HG03045 (cell line): ENCODE data around the gene TMPRSS2.

Experiments used
- ATAC-seq: cut with Tn5 transposase; IDR thresholded peaks from one replicate; pipeline ENCODE4 v1.9.1; 2021; ENCODE audit warnings: mild to moderate bottlenecking, moderate library complexity; ENCODE audit not compliant: unreplicated experiment

The TMPRSS2 gene

DNA sequence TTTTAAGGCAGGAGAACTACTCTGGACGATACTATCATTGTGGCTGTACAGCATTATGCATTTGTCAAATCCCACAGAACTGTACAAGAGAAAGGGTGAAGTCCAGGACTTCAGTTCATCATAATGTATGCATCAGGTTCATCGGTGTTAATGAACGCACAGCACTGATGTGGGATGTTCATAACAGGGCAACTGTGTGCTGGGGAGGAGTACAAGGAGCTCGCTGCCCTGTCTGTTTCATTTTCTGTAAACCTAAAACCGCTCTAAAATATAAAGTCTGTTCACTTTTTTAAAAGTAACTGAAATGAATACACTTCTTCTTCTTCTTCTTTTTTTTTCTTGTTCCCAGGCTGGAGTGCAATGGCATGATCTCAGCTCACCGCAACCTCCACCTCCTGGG, 25.0 kb downstream of the TMPRSS2 start:
- ATAC-seq, result no peak

DNA sequence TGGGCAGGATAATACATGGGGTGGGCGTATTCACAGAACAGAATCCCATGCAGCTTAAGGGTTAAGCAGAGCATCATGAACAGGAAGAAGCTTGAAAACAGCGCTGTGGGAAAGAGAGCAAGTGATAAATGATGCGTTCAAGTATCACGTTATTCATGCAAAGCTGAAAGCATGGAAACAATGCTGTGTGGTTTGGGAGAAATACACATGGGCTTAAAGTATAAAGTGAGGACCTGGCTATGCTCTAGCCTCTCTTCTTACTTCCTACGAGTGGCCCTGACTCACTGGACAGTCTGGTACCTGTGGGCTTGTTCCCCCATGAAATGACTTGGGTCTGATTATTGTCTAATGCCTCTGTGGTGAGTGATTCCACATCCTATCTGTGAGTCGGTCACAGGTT, 25.7 kb downstream of the TMPRSS2 start:
- no peak for ATAC-seq

DNA sequence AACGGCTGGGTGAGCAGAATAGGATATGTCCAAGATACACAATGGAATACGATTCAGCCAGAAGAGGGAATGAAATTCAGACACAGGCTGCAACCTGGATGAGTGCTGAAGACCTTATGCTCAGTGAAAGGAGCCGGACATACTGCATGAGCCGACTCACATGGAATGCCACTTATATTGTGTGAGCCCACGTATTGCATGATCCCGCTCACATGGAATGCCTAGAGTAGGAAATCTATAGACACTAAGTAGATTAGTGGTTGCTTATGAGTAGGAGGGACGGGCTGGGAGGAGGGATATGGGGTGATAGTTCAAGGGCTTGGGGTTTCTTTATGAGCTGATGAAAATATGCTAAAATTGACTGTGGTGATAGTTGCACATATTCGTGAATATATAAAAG, 26.8 kb downstream of the TMPRSS2 start:
- no peak for ATAC-seq

DNA sequence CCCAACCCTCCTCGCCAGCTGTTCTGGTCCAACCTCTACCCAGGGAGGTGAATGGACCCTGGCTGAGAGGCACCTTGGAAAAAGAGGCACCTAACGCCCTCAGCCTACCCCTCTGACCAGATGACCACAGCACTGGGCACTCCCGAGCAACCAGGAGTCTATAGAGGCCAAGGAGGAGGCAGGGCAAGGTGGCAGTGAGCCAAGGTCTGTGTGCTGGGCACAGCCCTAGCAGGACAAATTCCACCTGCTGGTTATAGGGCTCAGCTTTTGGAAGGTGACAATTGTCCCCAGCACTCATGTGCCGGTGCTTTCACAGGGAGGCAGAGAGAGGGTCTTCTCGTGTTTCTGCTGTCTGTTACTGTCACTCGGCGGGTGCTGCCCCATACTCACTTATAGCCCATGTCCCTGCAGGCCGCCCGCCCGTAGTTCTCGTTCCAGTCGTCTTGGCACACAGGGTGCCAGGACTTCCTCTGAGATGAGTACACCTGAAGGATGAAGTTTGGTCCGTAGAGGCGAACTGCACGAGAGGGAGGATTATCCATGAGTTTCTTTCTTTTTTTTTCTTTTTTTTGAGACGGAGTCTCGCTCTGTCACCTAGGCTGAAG, 27.8 kb downstream of the TMPRSS2 start:
- ATAC-seq, result no peak

DNA sequence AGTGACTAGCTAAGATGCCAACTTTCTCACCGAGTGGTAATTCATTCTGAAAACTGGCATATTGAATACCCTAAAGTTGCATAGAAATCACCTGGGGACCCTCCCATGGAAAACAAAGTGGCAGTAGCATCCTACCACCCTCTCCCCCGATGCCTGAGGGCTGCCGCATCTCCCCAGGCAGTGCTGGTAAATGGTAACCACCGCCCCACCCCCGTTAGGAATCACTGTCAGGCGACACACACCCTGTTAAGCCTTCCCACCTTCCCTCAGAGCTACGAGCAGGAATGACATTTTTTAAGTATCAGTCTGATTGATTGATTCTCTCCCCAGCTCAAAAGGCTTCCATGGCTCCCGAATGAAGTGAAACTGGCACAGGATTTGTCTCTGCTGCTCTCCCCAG, 28.3 kb downstream of the TMPRSS2 start:
- ATAC-seq, result no peak

DNA sequence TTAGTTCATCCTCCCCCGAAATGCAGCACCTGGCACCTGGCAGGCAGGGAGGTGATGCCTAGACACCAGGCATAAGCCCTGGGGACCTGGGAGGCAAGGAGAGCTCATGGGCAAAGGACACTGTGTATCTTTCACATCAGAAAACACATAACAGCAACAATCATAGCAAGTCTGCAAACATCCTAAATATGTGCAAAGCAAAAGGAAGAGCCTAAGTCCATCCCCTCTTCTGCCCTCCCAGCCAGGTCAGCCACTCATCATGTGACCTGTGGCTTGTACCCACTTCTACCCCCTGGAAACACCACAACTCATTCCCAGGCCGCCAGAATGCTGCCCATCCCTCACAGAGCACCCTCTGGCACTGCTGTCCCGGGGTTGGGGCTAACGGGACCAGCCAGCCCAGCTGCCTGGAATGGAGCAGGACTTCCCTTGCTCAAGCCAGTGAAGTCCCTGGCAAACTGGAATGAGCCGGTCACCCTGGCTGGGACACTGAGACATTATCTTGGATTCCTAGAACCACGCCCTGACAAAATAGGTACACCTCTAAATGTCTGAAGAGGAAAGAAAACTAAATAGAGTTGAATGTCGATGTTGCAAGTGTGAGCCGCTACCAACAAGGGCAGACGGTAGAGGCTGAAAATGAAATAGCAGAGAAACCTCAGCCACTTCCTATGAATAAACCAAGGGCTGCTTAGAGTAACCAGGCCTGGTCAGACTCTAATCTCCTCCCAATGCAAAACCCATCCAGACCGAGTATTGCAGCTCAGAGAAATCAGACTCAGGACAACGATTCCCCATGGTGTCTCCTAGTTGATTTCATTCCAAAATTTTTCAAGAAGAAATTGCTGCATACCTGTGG, 29.4 kb downstream of the TMPRSS2 start:
- ATAC-seq, result no peak

DNA sequence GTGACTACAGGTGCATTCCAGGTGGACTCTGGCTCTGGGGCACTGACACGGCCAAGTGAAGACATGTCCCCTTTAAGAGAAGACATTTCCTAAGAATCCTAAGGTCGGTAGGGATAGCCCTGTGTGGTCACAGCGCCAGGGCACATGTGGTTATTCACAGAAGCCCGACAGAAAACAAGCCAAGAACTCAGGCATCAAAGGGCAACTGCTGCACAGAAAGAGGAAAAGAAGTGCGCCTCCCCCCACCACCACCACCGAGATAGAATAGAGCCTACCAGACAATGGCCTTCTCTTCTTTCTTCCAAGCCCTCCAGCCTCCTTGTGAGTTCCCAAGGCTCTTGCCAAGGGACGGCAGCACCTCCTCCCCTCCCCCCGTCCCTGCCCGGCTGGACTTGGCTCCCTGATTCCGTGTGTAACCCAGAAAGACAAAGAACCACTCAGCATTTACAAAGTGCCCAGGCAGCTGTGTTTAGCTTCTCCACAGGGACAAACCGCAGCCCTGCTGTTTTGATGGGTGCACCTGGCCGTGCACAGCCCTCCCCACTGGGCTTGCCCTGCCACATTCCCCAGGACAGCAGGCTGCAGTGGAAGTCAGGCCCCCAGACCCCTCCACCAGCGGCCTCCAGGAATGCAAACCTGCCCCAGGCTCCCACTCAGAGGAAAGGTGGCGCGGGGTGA, 30.2 kb downstream of the TMPRSS2 start:
- ATAC-seq, result no peak

DNA sequence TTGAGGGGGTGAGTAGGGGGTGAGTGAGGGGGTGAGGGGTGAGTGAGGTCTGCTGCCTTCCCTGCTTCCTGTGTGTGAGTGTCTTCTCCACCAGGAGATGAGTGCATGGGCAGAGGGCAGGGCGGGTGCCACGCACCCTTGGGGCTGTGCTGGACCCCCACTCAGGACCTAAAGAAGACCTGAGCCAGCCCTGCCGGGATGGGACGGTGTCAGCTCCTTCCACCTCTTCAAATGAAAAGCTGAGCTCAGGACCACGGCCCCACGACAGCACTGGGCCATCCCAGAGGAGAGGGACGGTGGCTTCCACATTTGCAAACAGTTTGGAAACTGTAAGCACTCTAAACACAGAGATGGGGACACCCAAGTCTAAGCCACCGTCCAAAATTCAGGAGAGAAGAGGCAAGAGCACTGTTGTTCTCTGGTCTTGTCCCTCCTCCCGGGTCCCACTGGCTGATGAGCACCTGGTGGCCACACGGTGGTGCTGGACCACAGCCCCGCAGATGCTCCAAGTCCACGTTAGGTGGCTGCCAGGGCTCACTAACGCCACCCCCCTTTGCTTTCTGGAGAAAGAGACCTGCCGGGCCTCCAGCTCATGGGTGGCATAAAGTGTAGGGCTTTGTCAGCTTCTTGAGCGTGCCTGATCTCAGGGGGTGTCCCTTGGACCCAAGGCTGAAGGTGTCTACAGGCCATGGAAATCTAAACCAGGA, 32.1 kb downstream of the TMPRSS2 start:
- no peak for ATAC-seq

DNA sequence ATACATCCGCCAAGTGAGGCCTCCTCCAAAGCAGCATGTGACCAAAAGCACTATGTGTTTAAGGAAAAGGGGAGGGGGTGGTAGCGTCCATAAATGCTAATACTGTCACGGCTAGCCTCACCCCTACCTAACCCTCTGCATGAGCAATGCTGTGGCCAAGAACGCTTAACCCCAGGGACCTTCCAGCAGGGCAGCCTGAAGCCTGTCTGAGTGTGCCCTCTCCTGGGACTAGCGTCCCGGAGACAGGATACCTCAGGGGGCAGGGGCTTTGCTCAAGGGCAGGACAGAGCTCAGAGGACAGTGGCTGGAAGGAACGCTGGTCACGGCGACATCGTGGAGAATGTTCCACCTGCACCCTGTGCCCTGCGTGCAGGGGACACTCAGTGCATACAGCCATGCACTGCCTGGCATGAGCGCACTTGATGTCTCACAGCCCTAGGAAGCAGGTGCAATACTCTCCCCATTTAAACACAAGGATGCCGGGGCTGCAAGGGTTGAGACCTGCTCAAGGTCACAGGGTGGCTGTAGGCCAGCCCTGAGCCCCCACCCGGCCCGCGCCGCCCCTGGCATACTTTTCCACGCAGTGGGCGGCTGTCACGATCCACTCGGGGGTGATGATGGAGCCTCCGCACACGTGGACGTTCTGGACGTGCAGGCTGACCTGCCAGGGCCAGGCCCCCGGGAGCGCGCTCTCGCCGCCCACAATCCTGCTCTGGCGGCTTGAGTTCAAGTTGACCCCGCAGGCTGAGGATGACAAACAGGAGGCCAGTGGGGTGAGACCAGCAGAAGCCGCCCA, 35.0 kb downstream of the TMPRSS2 start:
- no peak for ATAC-seq

DNA sequence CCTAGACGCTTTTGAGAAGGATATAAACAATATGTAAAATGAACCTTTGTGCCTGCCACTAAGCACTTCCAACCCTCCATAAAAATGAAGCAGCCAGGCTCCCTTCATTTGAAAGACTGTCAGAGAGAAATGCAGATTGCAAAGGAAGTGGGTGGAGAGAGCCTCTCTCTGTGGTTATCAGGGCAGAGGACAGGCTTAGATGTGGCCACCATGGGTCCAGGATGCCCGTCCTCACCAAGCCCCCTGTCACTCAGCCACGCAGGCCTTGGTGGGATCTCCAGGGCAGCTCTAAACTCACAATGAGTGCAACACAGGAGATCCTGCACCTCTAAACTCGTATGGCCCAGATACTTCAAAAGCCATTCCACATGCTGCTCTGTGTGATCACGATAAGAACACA, 37.9 kb downstream of the TMPRSS2 start:
- ATAC-seq, result no peak

DNA sequence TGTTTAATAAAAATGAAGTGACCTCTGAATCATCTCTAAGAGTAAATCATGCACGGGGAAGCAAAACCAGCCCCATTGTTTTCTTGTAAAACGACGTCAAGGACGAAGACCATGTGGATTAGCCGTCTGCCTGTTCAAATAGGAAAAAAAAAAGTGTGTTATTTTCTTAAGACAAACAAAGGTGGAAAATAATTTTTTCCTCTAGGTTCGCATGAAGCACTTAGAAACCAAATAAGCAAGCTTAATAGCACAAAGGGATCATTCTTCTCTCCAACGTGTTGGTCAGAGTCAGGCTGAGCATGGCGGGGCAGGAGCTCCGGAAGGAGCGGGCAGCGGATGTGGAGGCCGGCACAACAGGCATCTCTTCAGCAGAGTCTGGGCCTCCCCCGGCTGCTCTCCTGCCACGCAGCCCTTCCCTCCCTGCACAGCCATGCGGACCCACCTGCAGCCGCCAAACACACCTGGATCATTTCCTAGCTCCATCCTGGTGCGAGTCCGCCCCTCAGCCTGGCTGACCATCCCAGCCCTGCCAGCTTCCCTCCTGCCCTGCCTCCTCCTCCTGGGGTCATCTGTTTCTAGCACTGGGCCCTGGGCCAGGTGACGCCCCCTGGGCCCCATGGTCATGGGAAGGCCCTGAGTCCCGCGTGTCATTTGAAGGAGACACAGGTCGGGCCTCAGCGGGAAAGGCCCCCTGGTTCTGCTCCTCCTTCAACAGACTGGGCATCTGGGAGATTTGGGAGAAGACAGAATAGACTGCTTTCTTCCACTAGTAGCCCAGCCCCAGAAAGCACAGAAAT, 41.7 kb downstream of the TMPRSS2 start:
- no peak for ATAC-seq

DNA sequence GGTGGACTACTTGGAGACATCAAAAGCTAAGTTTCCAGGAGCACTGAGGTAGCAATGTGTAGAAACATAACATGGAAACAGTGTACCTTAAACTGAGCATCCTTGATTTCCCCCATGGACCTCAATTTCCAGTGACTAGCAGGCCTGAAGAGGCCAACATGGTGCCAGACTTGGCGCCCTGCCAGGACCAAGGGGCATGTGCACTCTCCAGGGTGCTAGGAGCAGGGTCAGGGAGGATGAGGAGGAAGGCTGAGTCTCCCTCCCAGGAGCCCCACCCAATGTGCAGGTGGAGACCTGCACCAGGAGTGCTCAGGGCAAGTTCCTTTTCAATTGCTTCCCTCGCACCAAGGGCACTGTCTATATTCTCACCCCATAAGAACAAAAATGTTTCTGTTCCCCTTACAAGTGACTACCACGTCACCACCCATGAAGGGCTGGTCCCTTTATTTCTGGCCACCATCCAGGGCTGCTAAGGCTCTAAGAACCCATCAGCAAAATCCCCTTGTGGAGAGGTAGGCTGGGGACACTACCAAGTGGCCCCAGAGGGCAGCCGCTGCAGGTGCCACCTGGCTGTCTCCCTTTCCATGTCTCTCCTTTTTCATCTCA, 42.7 kb downstream of the TMPRSS2 start:
- no peak for ATAC-seq

DNA sequence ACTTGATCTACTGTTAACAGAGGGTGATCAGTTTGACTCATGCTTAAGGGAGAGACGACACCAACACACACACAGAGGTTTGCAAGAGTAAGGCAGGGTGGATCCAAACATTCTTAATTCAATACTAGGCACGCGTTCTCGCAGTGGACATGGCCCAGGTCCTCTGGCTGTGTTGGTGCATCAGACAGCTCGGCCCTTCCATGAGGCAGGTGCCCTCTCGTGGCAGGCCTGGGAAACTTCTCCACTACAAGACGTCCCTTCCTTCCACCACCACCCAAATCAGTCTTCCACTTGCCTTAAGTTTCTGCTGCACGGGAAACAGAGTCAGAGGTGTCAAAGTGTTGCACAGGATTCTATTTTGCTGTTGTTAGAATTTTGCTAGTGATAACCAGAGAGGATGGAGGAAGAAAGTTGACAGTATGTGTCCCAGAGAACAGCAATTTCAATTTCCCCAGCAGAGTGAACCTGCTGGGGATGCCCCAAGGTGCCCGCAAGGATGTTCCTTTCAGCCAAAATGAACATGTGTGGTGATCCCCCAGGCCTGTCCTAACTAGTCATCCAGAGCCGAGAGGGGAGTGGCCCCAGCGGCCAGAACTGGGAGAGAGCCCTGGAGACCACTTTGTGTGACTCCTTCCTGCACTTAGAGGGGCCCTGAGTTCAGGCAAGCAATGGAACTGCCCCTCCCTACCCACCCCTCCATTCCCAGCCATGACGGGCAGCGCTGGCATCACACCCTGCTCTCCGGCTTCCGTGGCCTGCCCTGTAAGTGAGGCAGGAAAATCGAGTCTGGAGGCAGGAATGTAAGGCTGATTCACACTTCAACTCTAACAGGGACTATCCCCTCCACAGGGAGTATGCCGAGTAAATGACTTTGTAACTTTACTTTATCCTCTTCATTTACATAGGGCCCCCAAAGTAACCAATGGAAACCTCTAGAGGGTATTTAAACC, 47.1 kb downstream of the TMPRSS2 start:
- peak; percentile 61 for ATAC-seq

DNA sequence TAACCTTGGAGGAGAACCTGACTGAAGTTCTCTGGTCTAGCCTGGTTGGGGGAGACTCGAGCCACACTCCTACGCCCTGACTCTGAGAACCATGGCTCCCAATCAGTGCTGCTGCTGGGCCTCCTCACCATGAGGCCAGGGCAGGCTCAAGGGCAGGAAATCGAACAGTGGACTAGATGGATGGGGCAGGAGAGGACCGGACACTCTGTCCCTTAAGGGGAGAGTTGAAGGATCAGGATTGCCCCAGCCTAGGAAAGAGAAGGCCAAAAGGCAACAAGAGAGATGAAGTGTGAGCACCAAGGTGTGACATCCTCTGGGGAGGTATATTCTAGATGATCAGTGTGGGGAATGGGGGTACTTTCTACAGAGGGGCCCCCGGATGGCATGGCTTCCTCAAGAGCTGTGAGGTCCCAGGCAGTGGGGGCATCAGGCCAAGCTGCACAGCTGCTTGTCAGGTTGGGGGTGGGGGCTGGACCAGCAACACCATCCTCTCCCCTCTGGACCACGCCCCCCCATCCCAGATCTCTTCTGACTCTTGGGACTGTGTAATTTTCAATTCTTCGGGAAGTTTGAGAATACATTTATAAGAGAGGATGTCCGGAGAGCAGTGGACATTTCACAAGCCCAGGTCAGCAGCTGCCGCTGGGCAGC, 47.9 kb downstream of the TMPRSS2 start:
- peak; percentile 11 for ATAC-seq

DNA sequence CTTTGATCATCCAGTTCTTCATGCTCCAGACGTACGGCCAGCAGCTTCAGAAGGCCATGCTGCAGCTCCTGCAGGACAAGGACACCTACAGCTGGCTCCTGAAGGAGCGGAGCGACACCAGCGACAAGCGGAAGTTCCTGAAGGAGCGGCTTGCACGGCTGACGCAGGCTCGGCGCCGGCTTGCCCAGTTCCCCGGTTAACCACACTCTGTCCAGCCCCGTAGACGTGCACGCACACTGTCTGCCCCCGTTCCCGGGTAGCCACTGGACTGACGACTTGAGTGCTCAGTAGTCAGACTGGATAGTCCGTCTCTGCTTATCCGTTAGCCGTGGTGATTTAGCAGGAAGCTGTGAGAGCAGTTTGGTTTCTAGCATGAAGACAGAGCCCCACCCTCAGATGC, 49.4 kb downstream of the TMPRSS2 start:
- ATAC-seq, result no peak

DNA sequence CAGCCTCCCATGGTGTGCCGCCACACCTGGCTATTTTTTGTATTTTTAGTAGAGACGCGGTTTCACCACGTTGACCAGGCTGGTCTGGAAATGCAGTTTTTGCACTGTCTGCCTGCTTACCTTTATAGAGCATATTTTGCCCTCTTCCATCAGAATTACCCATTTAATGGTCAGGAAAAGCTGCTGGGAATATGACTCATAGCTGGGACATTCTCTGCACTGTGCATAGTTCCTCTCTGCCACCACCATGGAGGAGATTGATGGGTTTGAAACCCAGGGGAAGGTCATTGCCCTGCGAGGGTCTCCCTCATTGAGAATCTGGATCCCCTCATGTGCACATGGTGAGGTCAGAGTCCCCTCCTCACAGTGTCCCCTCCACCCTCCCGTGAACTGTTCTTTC, 49.8 kb downstream of the TMPRSS2 start:
- ATAC-seq, result no peak

DNA sequence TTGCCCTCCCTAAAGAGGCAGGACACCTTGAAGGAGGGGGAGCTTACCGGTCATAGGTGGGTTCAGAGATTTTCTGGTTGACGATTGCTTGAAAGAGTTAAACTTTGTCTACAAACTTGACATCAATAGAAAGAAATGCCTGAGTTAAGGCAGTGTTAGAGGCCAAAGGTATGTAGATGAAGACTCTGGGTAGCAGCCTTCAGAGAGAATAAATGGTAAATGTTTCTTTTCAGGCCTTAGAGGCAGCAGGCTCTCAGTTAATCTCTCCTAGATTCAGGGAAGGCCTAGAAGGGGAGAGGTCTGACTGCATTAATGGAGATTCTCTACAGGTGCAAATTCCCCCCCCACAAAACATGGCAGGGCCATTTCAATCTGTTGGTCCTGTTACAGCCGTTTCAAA, 54.2 kb downstream of the TMPRSS2 start:
- no peak for ATAC-seq

DNA sequence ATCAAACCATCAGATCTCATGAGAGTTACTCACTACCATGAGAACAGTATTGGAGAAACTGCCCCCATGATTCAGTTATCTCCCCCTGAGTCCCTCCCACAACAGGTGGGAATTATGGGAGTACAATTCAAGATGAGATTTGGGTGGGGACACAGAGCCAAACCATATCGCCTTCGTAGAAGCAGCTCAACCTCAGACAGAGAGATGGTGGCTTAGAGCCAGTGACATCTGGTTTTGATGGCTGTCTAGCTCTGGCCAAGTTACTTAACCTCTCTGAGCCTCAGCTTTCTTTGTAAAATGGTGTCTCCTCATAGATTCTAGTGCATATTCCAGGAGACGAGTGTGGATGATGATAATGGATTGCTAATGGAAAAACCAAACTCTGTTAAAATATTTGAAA, 54.8 kb downstream of the TMPRSS2 start:
- ATAC-seq, result no peak
